HPDE6-E6E7 (cell line): ENCODE measurements around the gene NHEJ1.
A peak's percentile ranks its signal among the peaks of the same experiment; 100 is the strongest.

Source experiments
- DNase-seq: peaks from one replicate; pipeline ENCODE4 v3.0.0; 2011; ENCODE audit warnings: missing footprints; ENCODE audit errors: extremely low spot score

The NHEJ1 gene

GRCh38 chr2:219029829-219030165, 130.8 kb downstream of the NHEJ1 start:
- DNase-seq: peak; percentile 84

GRCh38 chr2:219028996-219029828, 131.4 kb downstream of the NHEJ1 start:
- no peak for DNase-seq

GRCh38 chr2:219028141-219028540, 132.5 kb downstream of the NHEJ1 start:
- no peak for DNase-seq

GRCh38 chr2:219027511-219028055, 133.0 kb downstream of the NHEJ1 start:
- DNase-seq: no peak

GRCh38 chr2:219026946-219027345, 133.7 kb downstream of the NHEJ1 start:
- DNase-seq: no peak

- DNase-seq: no peak
These were observed 134.7 kb downstream of the NHEJ1 start for GRCh38 chr2:219025637-219026585.
